ENCODE measurements around the gene KIF26B.

DNA sequence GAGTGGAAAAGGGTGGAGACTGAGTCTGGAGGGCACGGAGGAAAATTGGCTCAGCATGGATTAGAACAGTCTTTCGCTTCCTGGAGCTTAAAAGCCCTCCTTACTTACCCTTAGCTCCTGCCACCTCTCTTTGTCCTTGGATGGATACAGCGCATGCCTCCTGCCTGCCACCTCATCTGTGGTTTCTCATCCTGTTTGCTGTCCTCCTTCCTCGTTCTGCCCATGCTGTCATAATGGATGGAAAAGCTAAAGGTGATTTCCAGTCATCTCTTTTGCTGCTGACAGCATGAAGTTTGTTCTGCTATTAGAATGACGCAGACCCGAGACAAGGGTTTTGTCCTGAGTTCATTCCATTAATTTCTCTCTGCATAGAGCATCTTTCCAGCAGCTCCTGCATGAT lies 425.9 kb downstream of the KIF26B start:
- TF ChIP-seq POLR2AphosphoS5 (IDR thresholded peaks at IDR 0.05; ENCODE audit: insufficient read depth in 1 of 2, low read depth in 1 of 2) (no peak), POLR2A (IDR thresholded peaks at IDR 0.05) (no peak)
- TF ChIP-seq, protein P1, sequence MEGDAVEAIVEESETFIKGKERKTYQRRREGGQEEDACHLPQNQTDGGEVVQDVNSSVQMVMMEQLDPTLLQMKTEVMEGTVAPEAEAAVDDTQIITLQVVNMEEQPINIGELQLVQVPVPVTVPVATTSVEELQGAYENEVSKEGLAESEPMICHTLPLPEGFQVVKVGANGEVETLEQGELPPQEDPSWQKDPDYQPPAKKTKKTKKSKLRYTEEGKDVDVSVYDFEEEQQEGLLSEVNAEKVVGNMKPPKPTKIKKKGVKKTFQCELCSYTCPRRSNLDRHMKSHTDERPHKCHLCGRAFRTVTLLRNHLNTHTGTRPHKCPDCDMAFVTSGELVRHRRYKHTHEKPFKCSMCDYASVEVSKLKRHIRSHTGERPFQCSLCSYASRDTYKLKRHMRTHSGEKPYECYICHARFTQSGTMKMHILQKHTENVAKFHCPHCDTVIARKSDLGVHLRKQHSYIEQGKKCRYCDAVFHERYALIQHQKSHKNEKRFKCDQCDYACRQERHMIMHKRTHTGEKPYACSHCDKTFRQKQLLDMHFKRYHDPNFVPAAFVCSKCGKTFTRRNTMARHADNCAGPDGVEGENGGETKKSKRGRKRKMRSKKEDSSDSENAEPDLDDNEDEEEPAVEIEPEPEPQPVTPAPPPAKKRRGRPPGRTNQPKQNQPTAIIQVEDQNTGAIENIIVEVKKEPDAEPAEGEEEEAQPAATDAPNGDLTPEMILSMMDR (IDR thresholded peaks at IDR 0.05) = no peak
